COLO829 (cell line): ENCODE results near the gene EVX2.

Experiments used
- DNase-seq: peaks from one replicate; pipeline ENCODE4 v3.0.0; 2012; ENCODE audit warnings: low spot score

Gene EVX2

GRCh38 chr2:176082824-176083751 is 674 bp downstream of the EVX2 start:
- DNase-seq = no peak

- no peak for DNase-seq
Measured at GRCh38 chr2:176082525-176082823, 1.3 kb downstream of the EVX2 start.

- DNase-seq = no peak
Measured at GRCh38 chr2:176081837-176082524, 1.8 kb downstream of the EVX2 start.

- DNase-seq = no peak
Measured at GRCh38 chr2:176081376-176081836, 2.4 kb downstream of the EVX2 start.

GRCh38 chr2:176080540-176081375 is 3.0 kb downstream of the EVX2 start:
- no peak for DNase-seq

- DNase-seq = peak; percentile 83
Measured at GRCh38 chr2:176079831-176080539, 3.8 kb downstream of the EVX2 start.

- no peak for DNase-seq
Measured at GRCh38 chr2:176079285-176079830, 4.4 kb downstream of the EVX2 start.

- DNase-seq = no peak
Measured at GRCh38 chr2:176078541-176079284, 5.0 kb downstream of the EVX2 start.

- no peak for DNase-seq
Measured at GRCh38 chr2:176076796-176077195, 7.0 kb downstream of the EVX2 start.

- DNase-seq = no peak
Measured at GRCh38 chr2:176076063-176076462, 7.7 kb downstream of the EVX2 start.

GRCh38 chr2:176075481-176075880 is 8.3 kb downstream of the EVX2 start:
- DNase-seq = no peak

- DNase-seq = no peak
Measured at GRCh38 chr2:176074919-176075425, 8.8 kb downstream of the EVX2 start.

- DNase-seq = no peak
Measured at GRCh38 chr2:176072951-176073904, 10.5 kb downstream of the EVX2 start.

- DNase-seq = no peak
Measured at GRCh38 chr2:176072292-176072669, 11.5 kb downstream of the EVX2 start.

- DNase-seq = no peak
Measured at GRCh38 chr2:176071330-176072291, 12.2 kb downstream of the EVX2 start.

- DNase-seq = no peak
Measured at GRCh38 chr2:176068419-176068832, 15.3 kb downstream of the EVX2 start.

- no peak for DNase-seq
Measured at GRCh38 chr2:176067589-176068418, 16.0 kb downstream of the EVX2 start.
